Fibroblast of the aortic adventitia (primary cell): ENCODE data around the gene OBP2A. TPM values are rescaled to one million over a fixed set of nuclear protein-coding genes. Genes with fewer than 3 reads are reported as not detected.
"Not testable (repeated sequence)": the region's sequence is repeated elsewhere in the genome, so short reads cannot be mapped to it uniquely, and the experiment has no call there.

Experiments used
- DNase-seq: peaks from one replicate; pipeline ENCODE4 v3.0.0-alpha.2; 2010; ENCODE audit warnings: low read depth
- H3K4me3 ChIP-seq: 2 replicates; pipeline ENCODE4 v1.5.1; 2011; ENCODE audit warnings: low read depth, mild to moderate bottlenecking, control low read depth, low read length, moderate library complexity
- total RNA-seq: library from RNA; depleted of rRNA; stranded (reverse); fragments of >200 nt; gene quantifications from 2 replicates; pipeline ENCODE4 v1.2.3, GENCODE V29; 2012; ENCODE audit warnings: low replicate concordance
- TF ChIP-seq, protein P1 (sequence below): IDR thresholded peaks from 2 replicates; pipeline ENCODE4 v1.5.1; 2011; ENCODE audit warnings: mild to moderate bottlenecking, low read length, control low read depth, inconsistent platforms; ENCODE audit not compliant: insufficient read depth

OBP2A gene
- total RNA-seq, 1 donor = not detected

DNA sequence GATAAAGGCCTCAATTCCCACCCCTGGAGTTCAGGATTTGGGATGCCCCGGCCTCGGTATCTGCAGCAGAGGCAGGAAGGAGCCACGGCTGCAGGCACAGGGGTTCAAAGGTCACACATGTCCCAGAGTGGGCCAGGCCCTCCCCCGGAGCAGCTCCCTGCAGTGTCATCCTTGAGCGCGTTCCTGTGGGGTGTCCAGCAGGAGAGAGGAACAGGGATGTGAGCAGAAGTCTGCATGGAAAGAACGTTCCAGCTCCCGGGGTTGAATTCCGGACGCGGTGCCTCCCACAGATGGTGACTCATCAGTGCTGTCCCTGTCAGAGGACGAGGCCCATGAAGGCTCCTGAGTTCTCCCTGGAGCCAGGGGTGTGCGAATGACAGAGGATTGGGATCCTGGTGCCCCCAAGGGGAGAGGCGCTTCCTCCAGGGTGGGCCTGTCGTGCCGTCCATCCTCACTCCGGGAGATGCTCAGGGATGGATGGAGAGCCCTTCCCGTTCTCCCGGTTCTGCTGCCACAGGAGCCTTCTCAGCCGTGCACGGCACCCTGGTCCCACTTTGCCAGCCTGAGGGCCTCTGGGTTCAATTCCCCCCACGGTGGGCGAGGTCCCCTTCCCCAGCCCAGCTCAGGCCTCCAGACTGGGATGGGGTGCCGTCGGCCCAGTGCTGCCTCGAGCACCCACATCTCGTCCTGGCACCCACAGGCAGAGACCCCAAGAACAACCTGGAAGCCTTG is 21.6 kb upstream of the OBP2A start:
- TF ChIP-seq, protein P1, sequence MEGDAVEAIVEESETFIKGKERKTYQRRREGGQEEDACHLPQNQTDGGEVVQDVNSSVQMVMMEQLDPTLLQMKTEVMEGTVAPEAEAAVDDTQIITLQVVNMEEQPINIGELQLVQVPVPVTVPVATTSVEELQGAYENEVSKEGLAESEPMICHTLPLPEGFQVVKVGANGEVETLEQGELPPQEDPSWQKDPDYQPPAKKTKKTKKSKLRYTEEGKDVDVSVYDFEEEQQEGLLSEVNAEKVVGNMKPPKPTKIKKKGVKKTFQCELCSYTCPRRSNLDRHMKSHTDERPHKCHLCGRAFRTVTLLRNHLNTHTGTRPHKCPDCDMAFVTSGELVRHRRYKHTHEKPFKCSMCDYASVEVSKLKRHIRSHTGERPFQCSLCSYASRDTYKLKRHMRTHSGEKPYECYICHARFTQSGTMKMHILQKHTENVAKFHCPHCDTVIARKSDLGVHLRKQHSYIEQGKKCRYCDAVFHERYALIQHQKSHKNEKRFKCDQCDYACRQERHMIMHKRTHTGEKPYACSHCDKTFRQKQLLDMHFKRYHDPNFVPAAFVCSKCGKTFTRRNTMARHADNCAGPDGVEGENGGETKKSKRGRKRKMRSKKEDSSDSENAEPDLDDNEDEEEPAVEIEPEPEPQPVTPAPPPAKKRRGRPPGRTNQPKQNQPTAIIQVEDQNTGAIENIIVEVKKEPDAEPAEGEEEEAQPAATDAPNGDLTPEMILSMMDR = no peak
- no peak overlapping the region for H3K4me3 ChIP-seq
- DNase-seq = no peak

DNA sequence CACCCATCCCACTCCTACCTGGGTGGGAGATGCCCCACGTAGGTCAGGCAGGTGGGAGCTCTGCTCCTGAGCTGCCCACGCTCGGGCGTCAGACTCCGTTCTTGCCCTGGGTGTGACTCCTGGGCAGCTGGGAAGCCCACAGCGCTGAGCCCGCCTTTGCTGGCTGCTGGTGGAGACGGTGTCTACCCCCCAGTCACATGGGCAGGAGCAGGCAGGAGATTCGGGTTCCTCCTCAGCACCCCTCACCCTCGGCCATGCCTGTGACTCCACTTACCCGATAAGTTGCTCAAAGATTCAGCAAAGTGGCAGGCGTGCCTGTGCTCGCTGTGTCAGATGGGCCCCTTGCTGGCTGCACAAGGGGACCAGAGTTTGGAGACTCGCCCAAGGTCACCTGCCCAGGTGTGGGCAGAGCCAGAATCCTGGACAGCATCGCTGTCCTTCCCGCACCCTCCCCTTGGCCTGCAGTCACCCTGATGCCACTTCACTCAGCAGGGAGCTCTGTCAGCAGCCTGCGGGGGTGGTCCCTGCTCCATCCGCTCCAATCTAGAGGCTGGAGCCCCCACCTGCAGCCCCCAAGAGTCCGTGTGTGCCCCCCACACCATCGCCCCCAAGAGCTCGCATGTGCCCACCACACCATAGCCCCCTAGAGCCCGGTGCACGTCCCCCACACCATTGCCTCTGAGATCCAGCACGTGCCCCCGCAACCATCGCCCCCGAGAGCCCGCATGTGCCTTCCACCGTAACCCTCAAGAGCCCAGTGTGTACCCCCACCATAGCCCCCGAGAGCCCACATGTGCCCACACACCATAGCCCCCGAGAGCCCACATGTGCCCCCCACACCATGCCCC is 20.5 kb upstream of the OBP2A start:
- no peak for DNase-seq
- TF ChIP-seq, protein P1 = no peak
- H3K4me3 ChIP-seq = no peak overlapping the region

GRCh38 chr9:135526089-135526729 is 19.7 kb upstream of the OBP2A start:
- TF ChIP-seq, protein P1 = no peak
- no peak overlapping the region for H3K4me3 ChIP-seq
- no peak for DNase-seq

DNA sequence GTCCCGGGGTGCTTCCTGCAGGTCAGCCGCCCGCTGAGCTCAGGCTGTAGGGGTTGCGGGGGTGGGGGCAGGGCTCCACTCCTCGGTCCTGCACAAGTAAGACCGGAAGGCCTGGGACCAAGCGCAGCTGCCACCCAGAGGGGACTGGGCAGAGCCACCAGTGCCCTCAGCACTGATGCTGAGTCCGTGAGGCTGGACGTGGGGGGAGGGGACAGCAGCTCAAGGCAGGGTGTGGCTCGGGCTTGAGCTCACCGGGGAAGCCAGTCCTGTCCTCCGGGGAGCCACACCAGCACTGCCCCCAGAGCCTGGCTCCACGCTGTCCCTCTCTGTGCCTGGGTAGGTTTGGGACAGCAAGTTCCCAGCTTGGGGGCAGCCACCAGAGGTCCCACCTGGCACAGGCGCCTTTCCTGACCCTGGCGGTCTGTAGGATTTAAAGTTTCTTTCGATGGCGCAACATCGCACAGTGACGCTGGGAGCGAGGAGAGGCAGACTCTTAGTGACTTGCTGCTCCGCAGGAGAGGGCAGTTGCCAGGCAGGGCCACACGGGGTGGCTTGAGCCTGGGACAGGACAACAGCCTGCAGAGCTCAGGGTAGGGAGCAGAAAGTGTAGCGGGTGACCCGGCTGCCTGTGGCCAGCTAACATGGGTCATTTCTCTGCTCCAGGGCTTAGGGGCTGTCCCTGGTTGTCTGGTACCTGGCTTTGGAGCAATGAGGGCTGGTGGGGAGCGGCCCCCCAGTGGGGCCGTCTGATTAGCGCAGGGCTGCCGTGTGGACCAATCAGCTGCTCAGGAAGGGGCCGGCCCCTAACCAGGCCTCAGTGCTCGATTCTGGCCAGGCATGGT is 19.0 kb upstream of the OBP2A start:
- no peak for DNase-seq
- no peak overlapping the region for H3K4me3 ChIP-seq
- TF ChIP-seq, protein P1 = no peak

GRCh38 chr9:135528842-135529435 is 17.0 kb upstream of the OBP2A start:
- H3K4me3 ChIP-seq, DNase-seq: not testable (repeated sequence)

DNA sequence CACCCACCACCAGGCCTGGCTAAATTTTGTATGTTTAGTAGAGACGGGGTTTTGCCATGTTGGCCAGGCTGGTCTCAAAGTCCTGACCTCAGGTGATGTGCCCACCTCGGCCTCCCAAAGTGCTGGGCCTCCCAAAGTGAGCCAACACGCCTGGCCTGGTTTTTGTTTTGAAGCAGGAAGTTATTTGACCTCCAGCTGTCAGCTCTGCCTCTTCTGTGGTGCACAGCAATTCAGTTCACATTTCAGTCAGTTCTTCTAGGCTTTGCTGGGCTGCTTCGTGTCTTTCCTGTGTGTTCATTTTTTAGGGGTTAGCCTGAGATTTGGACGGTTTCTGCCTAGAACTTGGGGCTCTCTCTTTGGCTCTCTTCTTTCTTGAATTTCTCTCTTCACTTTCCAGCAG is 15.8 kb upstream of the OBP2A start:
- no peak overlapping the region for H3K4me3 ChIP-seq
- no peak for DNase-seq
- TF ChIP-seq, protein P1 = no peak
